HUES48 (cell line): Measurements from ENCODE around the gene TSPAN9.

Experiments used
- H3K27ac ChIP-seq: one replicate; pipeline ENCODE4 v1.7.0; 2013; ENCODE audit warnings: low read depth, low read length, inconsistent platforms
- H3K27me3 ChIP-seq: 2 replicates; pipeline ENCODE4 v1.6.1; 2013; ENCODE audit warnings: mild to moderate bottlenecking, low read length; ENCODE audit not compliant: control insufficient read depth, insufficient read depth
- H3K36me3 ChIP-seq: 2 replicates; pipeline ENCODE4 v1.6.1; 2013; ENCODE audit warnings: low read length; ENCODE audit not compliant: control insufficient read depth, insufficient read depth
- H3K4me1 ChIP-seq: 2 replicates; pipeline ENCODE4 v1.6.1; 2013; ENCODE audit warnings: mild to moderate bottlenecking, low read length; ENCODE audit not compliant: control insufficient read depth, insufficient read depth
- H3K4me3 ChIP-seq: 2 replicates; pipeline ENCODE4 v1.5.1; 2013; ENCODE audit warnings: mild to moderate bottlenecking, low read depth, low read length
- H3K9ac ChIP-seq: 2 replicates; pipeline ENCODE4 v1.6.1; 2013; ENCODE audit warnings: mild to moderate bottlenecking, low read depth, low read length, moderate library complexity
- H3K9me3 ChIP-seq: 2 replicates; pipeline ENCODE4 v1.6.1; 2013; ENCODE audit warnings: low read length; ENCODE audit not compliant: control insufficient read depth, insufficient read depth

Gene TSPAN9

GRCh38 chr12:3045494-3045893, 31.7 kb upstream of the TSPAN9 start:
- no peak overlapping the region for H3K4me3 ChIP-seq
- H3K9me3 ChIP-seq: no peaks in the 10 kb centered on the region
- H3K27ac ChIP-seq: no peak overlapping the region
- peaks cover 5% of the 10 kb centered on the region; the same call in 1 of the 2 replicates for H3K4me1 ChIP-seq
- no peaks in the 10 kb centered on the region for H3K27me3 ChIP-seq
- no peak overlapping the region for H3K9ac ChIP-seq
- H3K36me3 ChIP-seq: peaks cover 27% of the 10 kb centered on the region

- Histone ChIP-seq H3K27me3 (no peaks in the 10 kb centered on the region), H3K4me1 (peaks cover 5% of the 10 kb centered on the region; the same call in 1 of the 2 replicates)
Observed at GRCh38 chr12:3045989-3046388, 31.2 kb upstream of the TSPAN9 start.

GRCh38 chr12:3046441-3047200, 30.6 kb upstream of the TSPAN9 start:
- H3K9ac ChIP-seq: no peak overlapping the region
- no peaks in the 10 kb centered on the region for H3K27me3 ChIP-seq

More at GRCh38 chr12:3045989-3046388, 31.2 kb upstream of the TSPAN9 start:
- no peaks in the 10 kb centered on the region for H3K9me3 ChIP-seq
- H3K27ac ChIP-seq: no peak overlapping the region
- H3K9ac ChIP-seq: no peak overlapping the region
- H3K4me3 ChIP-seq: no peak overlapping the region
- peaks cover 22% of the 10 kb centered on the region for H3K36me3 ChIP-seq

GRCh38 chr12:3047961-3048360, 29.2 kb upstream of the TSPAN9 start:
- H3K27ac ChIP-seq: no peak overlapping the region
- 0 out of 2 replicates have a peak, but pooled peaks cover 6% of the 10 kb centered on the region for H3K36me3 ChIP-seq
- H3K4me1 ChIP-seq: peaks cover 5% of the 10 kb centered on the region; the same call in 1 of the 2 replicates
- no peaks in the 10 kb centered on the region for H3K9me3 ChIP-seq
- H3K4me3 ChIP-seq: no peak overlapping the region
- no peak overlapping the region for H3K9ac ChIP-seq
- H3K27me3 ChIP-seq: no peaks in the 10 kb centered on the region

More at GRCh38 chr12:3046441-3047200, 30.6 kb upstream of the TSPAN9 start:
- H3K9me3 ChIP-seq: no peaks in the 10 kb centered on the region
- H3K4me3 ChIP-seq: no peak overlapping the region
- peaks cover 19% of the 10 kb centered on the region for H3K36me3 ChIP-seq
- peaks cover 5% of the 10 kb centered on the region; the same call in 1 of the 2 replicates for H3K4me1 ChIP-seq
- no peak overlapping the region for H3K27ac ChIP-seq

- Histone ChIP-seq H3K27me3 (no peaks in the 10 kb centered on the region), H3K9ac (no peak overlapping the region), H3K27ac (no peak overlapping the region), H3K4me1 (peaks cover 5% of the 10 kb centered on the region; the same call in 1 of the 2 replicates), H3K36me3 (0 out of 2 replicates have a peak, but pooled peaks cover 4% of the 10 kb centered on the region), H3K9me3 (no peaks in the 10 kb centered on the region), H3K4me3 (no peak overlapping the region)
Observed at GRCh38 chr12:3048540-3048939, 28.6 kb upstream of the TSPAN9 start.

GRCh38 chr12:3049176-3049575, 28.0 kb upstream of the TSPAN9 start:
- Histone ChIP-seq H3K27me3 (no peaks in the 10 kb centered on the region), H3K9ac (no peak overlapping the region), H3K36me3 (no peaks in the 10 kb centered on the region), H3K4me3 (no peak overlapping the region), H3K9me3 (no peaks in the 10 kb centered on the region), H3K27ac (no peak overlapping the region), H3K4me1 (peaks cover 5% of the 10 kb centered on the region; the same call in 1 of the 2 replicates)

- H3K27ac ChIP-seq: no peak overlapping the region
- H3K9ac ChIP-seq: no peak overlapping the region
- peaks cover 5% of the 10 kb centered on the region; the same call in 1 of the 2 replicates for H3K4me1 ChIP-seq
- H3K36me3 ChIP-seq: no peaks in the 10 kb centered on the region
- no peaks in the 10 kb centered on the region for H3K27me3 ChIP-seq
- no peak overlapping the region for H3K4me3 ChIP-seq
- no peaks in the 10 kb centered on the region for H3K9me3 ChIP-seq
Observed at GRCh38 chr12:3049611-3050249, 27.4 kb upstream of the TSPAN9 start.

GRCh38 chr12:3054374-3054773, 22.8 kb upstream of the TSPAN9 start:
- Histone ChIP-seq H3K9me3 (no peaks in the 10 kb centered on the region), H3K27ac (no peak overlapping the region), H3K36me3 (no peaks in the 10 kb centered on the region), H3K27me3 (no peaks in the 10 kb centered on the region), H3K4me3 (no peak overlapping the region), H3K4me1 (no peaks in the 10 kb centered on the region), H3K9ac (no peak overlapping the region)

GRCh38 chr12:3055026-3055703, 22.0 kb upstream of the TSPAN9 start:
- Histone ChIP-seq H3K4me1 (no peaks in the 10 kb centered on the region), H3K4me3 (no peak overlapping the region), H3K27me3 (no peaks in the 10 kb centered on the region), H3K9ac (no peak overlapping the region), H3K36me3 (no peaks in the 10 kb centered on the region), H3K27ac (no peak overlapping the region), H3K9me3 (no peaks in the 10 kb centered on the region)

- Histone ChIP-seq H3K27ac (no peak overlapping the region), H3K27me3 (no peaks in the 10 kb centered on the region), H3K4me1 (no peaks in the 10 kb centered on the region), H3K4me3 (no peak overlapping the region), H3K36me3 (no peaks in the 10 kb centered on the region), H3K9me3 (no peaks in the 10 kb centered on the region), H3K9ac (no peak overlapping the region)
Observed at GRCh38 chr12:3055704-3056467, 21.3 kb upstream of the TSPAN9 start.
